HG03097 (cell line): Measurements from ENCODE around the gene PPP1R11.

Source experiments
- ATAC-seq: cut with Tn5 transposase; IDR thresholded peaks from one replicate; pipeline ENCODE4 v1.9.1; 2021; ENCODE audit not compliant: unreplicated experiment, low FRiP score

Gene PPP1R11

GRCh38 chr6:30061092-30061857, 5.7 kb upstream of the PPP1R11 start, which contains the start of gene POLR1H:
Gene POLR1H, plus strand, starts transcription at chr6:30061265. Its CDS starts 260 bp downstream, at chr6:30061525.
- peak; percentile 62 for ATAC-seq

- ATAC-seq = peak; percentile 8
These were observed 5.0 kb upstream of the PPP1R11 start for GRCh38 chr6:30061858-30062458.

- ATAC-seq = no peak
These were observed 4.4 kb upstream of the PPP1R11 start for GRCh38 chr6:30062471-30063178.

GRCh38 chr6:30063315-30063714, 3.7 kb upstream of the PPP1R11 start:
- ATAC-seq = no peak

- ATAC-seq = no peak
These were observed 916 bp upstream of the PPP1R11 start for GRCh38 chr6:30066082-30066481.

GRCh38 chr6:30067460-30068139, 602 bp downstream of the PPP1R11 start:
- ATAC-seq = no peak

- ATAC-seq = no peak
These were observed 4.3 kb downstream of the PPP1R11 start for GRCh38 chr6:30071081-30071818.

- no peak for ATAC-seq
These were observed 4.9 kb downstream of the PPP1R11 start for GRCh38 chr6:30071858-30072257.

- no peak for ATAC-seq
These were observed 6.7 kb downstream of the PPP1R11 start for GRCh38 chr6:30073489-30074235.

GRCh38 chr6:30074331-30075093, 7.5 kb downstream of the PPP1R11 start:
- ATAC-seq = no peak

- no peak for ATAC-seq
These were observed 8.2 kb downstream of the PPP1R11 start, which contains the start of gene RNF39 for GRCh38 chr6:30075094-30075789. Gene RNF39, minus strand, starts transcription at chr6:30075769. Its CDS starts 184 bp downstream, at chr6:30075585.

- no peak for ATAC-seq
These were observed 9.1 kb downstream of the PPP1R11 start for GRCh38 chr6:30075790-30076732.

- ATAC-seq = no peak
These were observed 10.2 kb downstream of the PPP1R11 start for GRCh38 chr6:30077218-30077617.

- ATAC-seq = no peak
These were observed 20.9 kb downstream of the PPP1R11 start for GRCh38 chr6:30087876-30088275.

GRCh38 chr6:30091577-30092381, 24.8 kb downstream of the PPP1R11 start:
- ATAC-seq = no peak

- no peak for ATAC-seq
These were observed 26.0 kb downstream of the PPP1R11 start for GRCh38 chr6:30092852-30093543.
